Stomach (tissue), 9 donors: Measurements from ENCODE around the gene LHX8. TPM values are rescaled to one million over a fixed set of nuclear protein-coding genes. Genes with fewer than 3 reads are reported as not detected.
"Not testable (repeated sequence)": the region's sequence is repeated elsewhere in the genome, so short reads cannot be mapped to it uniquely, and the experiment has no call there.

Source experiments
- DNase-seq, 2 donors: peaks; one replicate each; pipeline versions ENCODE4 v3.0.0 to v3.0.0-alpha.2; 2013 to 2019
- H3K27ac ChIP-seq, 5 donors: fragments of 200-600 bp in 4 of 5; sonication (generic) in 4 of 5; one replicate each; pipeline ENCODE4 v1.5.1; 2013 to 2019; ENCODE audit warnings: mild to moderate bottlenecking in 1 of 5, moderate library complexity in 1 of 5
- H3K27me3 ChIP-seq, 3 donors: fragments of 200-600 bp; sonication (generic); one replicate each; pipeline ENCODE4 v1.5.1; 2017 to 2019; ENCODE audit warnings: mixed run types in 1 of 3
- H3K36me3 ChIP-seq, 4 donors: fragments of 200-600 bp; sonication (generic); 1 replicate in 3 of 4; 2 replicates in 1 of 4; pipeline ENCODE4 v1.5.1; 2016 to 2019
- H3K4me1 ChIP-seq, 4 donors: fragments of 200-600 bp; sonication (generic); one replicate each; pipeline ENCODE4 v1.5.1; 2016 to 2019
- H3K4me3 ChIP-seq, 4 donors: fragments of 200-600 bp; sonication (generic) in 3 of 4; one replicate each; pipeline ENCODE4 v1.5.1; 2016 to 2019; ENCODE audit warnings: mild to moderate bottlenecking in 1 of 4
- H3K9me3 ChIP-seq, 4 donors: fragments of 200-600 bp; sonication (generic); one replicate each; pipeline ENCODE4 v1.5.1; 2016 to 2019
- CTCF ChIP-seq, 7 experiments: fragments of 450-650 bp in 4 of 7; fragments of 200-600 bp in 3 of 7; sonication (generic) in 3 of 7; IDR thresholded peaks; one replicate each; pipeline ENCODE4 v1.5.1; 2016 to 2019; ENCODE audit warnings: antibody characterized with exemption in 7 of 7, control low read depth in 2 of 7, mild to moderate bottlenecking in 1 of 7
- EP300 ChIP-seq: sonication (generic); formaldehyde crosslinking; IDR thresholded peaks from one replicate; pipeline ENCODE4 v1.6.1; 2017; ENCODE audit warnings: antibody characterized with exemption
- POLR2A ChIP-seq, 4 donors: fragments of 450-650 bp; IDR thresholded peaks; one replicate each; pipeline ENCODE4 v1.6.1; 2016; ENCODE audit warnings: antibody characterized with exemption in 4 of 4, control low read depth in 2 of 4, mild to moderate bottlenecking in 1 of 4, moderate library complexity in 1 of 4
- POLR2AphosphoS5 ChIP-seq, 3 donors: sonication (generic); formaldehyde crosslinking; IDR thresholded peaks; one replicate each; pipeline ENCODE4 v1.6.1; 2016; ENCODE audit warnings: antibody characterized with exemption in 3 of 3
- WGBS, 5 donors: extraction: QIAGEN DNeasy Blood & Tissue Kit in 3 of 5; methylation state at CpG; one replicate each; pipeline versions ENCODE4 v1.1.5 to v1.1.7; 2013 to 2018; 5-methylcytosine and 5-hydroxymethylcytosine counted together
- intact Hi-C: fragments of 100-400 bp; cut with DNase I; formaldehyde crosslinking; loops from one replicate; pipeline ENCODE4 v1.15.1; 2023; ENCODE audit warnings: low total_unique reads
- polyA plus RNA-seq, 3 donors: library from polyadenylated mRNA; stranded (reverse); fragments of 200-250 nt; gene quantifications; one replicate each; pipeline ENCODE4 v1.2.3, GENCODE V29; 2013
- total RNA-seq, 5 donors: library from RNA; depleted of rRNA; stranded (reverse); fragments of >200 nt; gene quantifications; one replicate each; pipeline versions ENCODE4 v1.1.0 to v1.2.3, GENCODE V29; 2014 to 2016
- donor health status: healthy with polysubstance abuse.
- donor health status: Bipolar disorder and iron deficiency.
- donor health status: healthy.

Gene LHX8
- total and polyA plus RNA-seq, 8 donors: 0.05 TPM; not detected in 7

- TF ChIP-seq POLR2AphosphoS5 (IDR thresholded peaks at IDR 0.05): no peak
- intact Hi-C loops: no loop called here
- H3K27me3 ChIP-seq: no peaks in the 10 kb centered on the region
- DNase-seq: peak in 1 of 2 donors; percentile 31
- no peaks in the 10 kb centered on the region for H3K36me3 ChIP-seq
- peaks cover 0 to 3% (median 0%) of the 10 kb centered on the region in 4 donors for H3K9me3 ChIP-seq
- WGBS, 5 donors: 34 to 74% (median 46%) methylated on average over 1 of the region's 1 CpG
- H3K4me1 ChIP-seq: no peaks in the 10 kb centered on the region
- H3K27ac ChIP-seq: no peak overlapping the region
- no peak overlapping the region for H3K4me3 ChIP-seq
Observed at GRCh38 chr1:75097654-75098053, 36.5 kb upstream of the LHX8 start.

DNA sequence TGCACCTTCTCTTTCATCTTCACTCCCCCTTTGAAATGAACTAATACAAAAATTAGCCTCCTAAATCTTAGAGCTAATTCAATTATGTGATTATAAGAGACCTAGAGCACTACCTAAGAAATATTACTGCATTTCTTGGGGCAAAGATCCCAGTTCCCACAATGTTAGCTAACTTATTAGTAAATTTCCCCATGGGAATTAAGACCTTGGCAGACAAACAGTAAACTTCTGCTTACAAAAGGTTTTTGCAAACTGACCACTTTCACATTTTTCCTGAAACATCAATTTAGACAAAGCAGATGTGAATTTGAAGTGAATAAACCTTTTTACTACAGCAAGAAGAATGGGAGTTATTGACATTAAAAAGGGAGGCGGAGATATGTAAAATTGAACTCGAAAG is 34.6 kb upstream of the LHX8 start:
- intact Hi-C loops: no loop called here
- WGBS, 5 donors: 72 to 80% (median 73%) methylated on average over 2 of the region's 2 CpGs
- no peak overlapping the region for H3K27ac ChIP-seq

GRCh38 chr1:75100481-75101092 is 33.6 kb upstream of the LHX8 start:
- H3K36me3 ChIP-seq: no peaks in the 10 kb centered on the region
- no peak overlapping the region for H3K27ac ChIP-seq
- no peaks in the 10 kb centered on the region for H3K4me1 ChIP-seq
- H3K27me3 ChIP-seq: no peaks in the 10 kb centered on the region
- no peak for DNase-seq
- intact Hi-C loops: no loop called here
- no peaks in the 10 kb centered on the region for H3K9me3 ChIP-seq
- WGBS, 5 donors: 43 to 57% (median 49%) methylated on average over 10 of the region's 10 CpGs
- no peak overlapping the region for H3K4me3 ChIP-seq
- TF ChIP-seq POLR2AphosphoS5 (IDR thresholded peaks at IDR 0.05) (no peak), POLR2A (IDR thresholded peaks at IDR 0.05) (no peak), EP300 (no peak), CTCF (IDR thresholded peaks at IDR 0.05) (no peak)

More for the DNA sequence above, 34.6 kb upstream of the LHX8 start:
- no peaks in the 10 kb centered on the region for H3K36me3 ChIP-seq
- H3K4me3 ChIP-seq: no peak overlapping the region
- DNase-seq: no peak
- no peaks in the 10 kb centered on the region for H3K9me3 ChIP-seq
- no peaks in the 10 kb centered on the region for H3K4me1 ChIP-seq
- H3K27me3 ChIP-seq: no peaks in the 10 kb centered on the region
- TF ChIP-seq EP300 (no peak), POLR2A (IDR thresholded peaks at IDR 0.05) (no peak), CTCF (IDR thresholded peaks at IDR 0.05) (no peak), POLR2AphosphoS5 (IDR thresholded peaks at IDR 0.05) (no peak)

DNA sequence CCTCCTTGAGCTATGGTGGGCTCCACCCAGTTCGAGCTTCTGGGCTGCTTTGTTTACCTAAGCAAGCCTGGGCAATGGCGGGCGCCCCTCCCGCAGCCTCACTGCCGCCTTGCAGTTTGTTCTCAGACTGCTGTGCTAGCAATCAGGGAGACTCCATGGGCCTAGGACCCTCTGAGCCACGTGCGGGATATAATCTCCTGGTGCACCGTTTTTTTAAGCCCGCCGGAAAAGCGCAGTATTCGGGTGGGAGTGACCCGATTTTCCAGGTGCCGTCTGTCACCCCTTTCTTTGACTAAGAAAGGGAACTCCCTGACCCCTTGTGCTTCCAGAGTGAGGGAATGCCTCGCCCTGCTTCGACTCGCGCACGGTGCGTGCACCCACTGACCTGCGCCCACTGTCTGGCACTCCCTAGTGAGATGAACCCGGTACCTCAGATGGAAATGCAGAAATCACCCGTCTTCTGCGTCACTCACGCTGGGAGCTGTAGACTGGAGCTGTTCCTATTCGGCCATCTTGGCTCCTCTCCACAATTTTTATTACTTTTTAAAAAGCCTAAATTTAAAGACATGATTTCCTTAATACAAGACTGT is 21.7 kb upstream of the LHX8 start:
- intact Hi-C loops, H3K36me3 ChIP-seq, H3K27ac ChIP-seq, H3K4me3 ChIP-seq, DNase-seq, H3K4me1 ChIP-seq, H3K27me3 ChIP-seq, H3K9me3 ChIP-seq: not testable (repeated sequence)
- 86 to 93% (median 89%) methylated on average over 25 to 26 of the region's 26 CpGs for WGBS, 5 donors

DNA sequence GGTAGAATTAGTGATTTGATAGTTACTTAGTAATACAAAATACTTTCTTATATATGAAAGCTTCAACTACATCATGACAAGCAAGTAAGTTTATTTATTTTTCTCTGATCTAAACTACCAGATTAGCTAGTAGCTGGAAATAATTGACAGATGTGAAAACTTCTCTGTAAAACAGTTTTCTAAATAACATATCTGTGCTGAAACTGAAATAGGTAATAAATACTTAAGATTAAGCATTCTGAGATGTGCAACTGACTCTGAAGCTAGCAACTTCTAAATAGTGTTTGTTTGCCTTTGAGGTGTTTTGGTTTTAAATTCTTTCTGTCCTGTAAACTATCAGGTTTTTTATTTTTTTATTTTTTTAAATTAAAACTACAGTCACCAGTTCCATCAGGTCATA is 18.5 kb upstream of the LHX8 start:
- intact Hi-C loops: no loop called here
- Histone ChIP-seq H3K4me3 (no peak overlapping the region), H3K27ac (no peak overlapping the region), H3K4me1 (no peaks in the 10 kb centered on the region), H3K9me3 (no peaks in the 10 kb centered on the region), H3K36me3 (no peaks in the 10 kb centered on the region), H3K27me3 (no peaks in the 10 kb centered on the region)
- DNase-seq: no peak
- TF ChIP-seq CTCF (IDR thresholded peaks at IDR 0.05) (no peak), POLR2AphosphoS5 (IDR thresholded peaks at IDR 0.05) (no peak), EP300 (no peak), POLR2A (IDR thresholded peaks at IDR 0.05) (no peak)
